K562 (cell line): ENCODE results near the gene SKA3. TPM values are rescaled to one million over a fixed set of nuclear protein-coding genes. Genes with fewer than 3 reads are reported as not detected.

Experiments
- ATAC-seq: fragments of 200-7000 bp; cut with Tn5 transposase; 3 replicates; pipeline ENCODE4 v1.9.1; 2020; ENCODE audit warnings: moderate library complexity
- BruUV-seq: library from RNA; stranded (reverse); fragments of 400-500 nt; replicated peaks from 2 replicates; lab custom pipeline; 2021; lab: Mats Ljungman, UMichigan
- CTCF ChIA-PET: fragments of 300-600 bp; formaldehyde crosslinking; extraction: SDS; loops from one replicate; lab custom pipeline; 2021; ENCODE audit warnings: low intra/inter-chr PET ratio; lab: Yijun Ruan, JAX
- POLR2A ChIA-PET: fragments of 300-600, 350-650 bp; sonication (Branson Sonifier 250); formaldehyde crosslinking; extraction: SDS; loops from one replicate; lab custom pipeline; 2021; ENCODE audit warnings: antibody characterized with exemption, inconsistent platforms; lab: Yijun Ruan, JAX
- DNase-seq, 4 experiments: peaks; one replicate each; pipeline versions ENCODE4 v3.0.0 to v3.0.0-alpha.2; 2011 to 2018; ENCODE audit warnings: low spot score in 3 of 4, mixed read lengths in 3 of 4; ENCODE audit errors: extremely low read depth in 1 of 4
- FAIRE-seq: peaks from 2 replicates; lab custom pipeline; 2011; peaks lifted over from hg19 to GRCh38; lab: Jason Lieb, UNC
- H2AFZ ChIP-seq: 2 replicates; pipeline ENCODE4 v1.6.0; 2011; ENCODE audit warnings: low read depth, low read length, control low read depth, inconsistent platforms
- H3K27ac ChIP-seq: fragments of 200-600 bp; 3 replicates; pipeline ENCODE4 v1.8.0; 2011; ENCODE audit warnings: low read depth, mild to moderate bottlenecking, control low read depth, inconsistent platforms, low read length, moderate library complexity, mixed read lengths; ENCODE audit errors: extremely low read depth
- H3K27me3 ChIP-seq, 2 experiments: fragments of 300-600 bp in 1 of 2; 2 replicates in 1 of 2; 3 replicates in 1 of 2; pipeline versions ENCODE4 v1.6.0 to v1.8.0; 2011; ENCODE audit warnings: inconsistent platforms in 2 of 2, low read length in 2 of 2, mild to moderate bottlenecking in 1 of 2, mixed read lengths in 1 of 2, moderate library complexity in 1 of 2; ENCODE audit not compliant: control insufficient read depth in 2 of 2, insufficient read depth in 2 of 2
- H3K36me3 ChIP-seq: fragments of 300-600 bp; 3 replicates; pipeline ENCODE4 v1.8.0; 2011; ENCODE audit warnings: mild to moderate bottlenecking, low read length, inconsistent platforms; ENCODE audit not compliant: control insufficient read depth, insufficient read depth
- H3K4me1 ChIP-seq, 2 experiments: fragments of 200-600 bp in 1 of 2; replicated peaks in 1 of 2; 2 replicates in 1 of 2; 3 replicates in 1 of 2; pipeline versions ENCODE4 v1.5.1 to v1.8.0; 2011; ENCODE audit warnings: inconsistent platforms in 2 of 2, low read length in 2 of 2, mild to moderate bottlenecking in 1 of 2, mixed read lengths in 1 of 2, moderate library complexity in 1 of 2; ENCODE audit not compliant: control insufficient read depth in 2 of 2, insufficient read depth in 2 of 2
- H3K4me2 ChIP-seq: 2 replicates; pipeline ENCODE4 v1.6.1; 2011; ENCODE audit warnings: low read length, control low read depth, inconsistent platforms, mixed read lengths; ENCODE audit not compliant: insufficient read depth
- H3K4me3 ChIP-seq: fragments of 200-600 bp; sonication (generic), shearing (Covaris generic); 2 replicates; pipeline ENCODE4 v1.5.1; 2016; ENCODE audit warnings: control low read depth, inconsistent platforms
- H3K79me2 ChIP-seq: fragments of 200-600 bp; 3 replicates; pipeline ENCODE4 v1.8.0; 2011; ENCODE audit warnings: low read length, inconsistent platforms; ENCODE audit not compliant: control insufficient read depth, insufficient read depth
- H3K9ac ChIP-seq, 2 experiments: 2 replicates each; pipeline versions ENCODE4 v1.6.0 to v1.6.1; 2011; ENCODE audit warnings: low read depth in 2 of 2, low read length in 2 of 2, control low read depth in 1 of 2, inconsistent platforms in 1 of 2, mild to moderate bottlenecking in 1 of 2, mixed read lengths in 1 of 2; ENCODE audit not compliant: insufficient read depth in 1 of 2
- H3K9me1 ChIP-seq: one replicate; pipeline ENCODE4 v1.6.0; 2011; ENCODE audit warnings: inconsistent platforms, mild to moderate bottlenecking, low read length, moderate library complexity; ENCODE audit not compliant: control insufficient read depth, insufficient read depth
- H3K9me3 ChIP-seq: replicated peaks from 2 replicates; pipeline ENCODE4 v1.5.1; 2011; ENCODE audit warnings: low read depth, low read length, inconsistent platforms; ENCODE audit not compliant: control insufficient read depth, insufficient read depth
- H4K20me1 ChIP-seq: replicated peaks from 2 replicates; pipeline ENCODE4 v1.6.1; 2011; ENCODE audit warnings: low read length, inconsistent platforms, mixed read lengths; ENCODE audit not compliant: control insufficient read depth, insufficient read depth
- ARID4B ChIP-seq: sonication (generic); formaldehyde crosslinking; IDR thresholded peaks from 2 replicates; pipeline ENCODE4 v1.8.0; 2022; ENCODE audit warnings: mild to moderate bottlenecking, missing genetic modification reagents
- CREB1 ChIP-seq, 2 experiments: sonication (generic) in 1 of 2; formaldehyde crosslinking in 1 of 2; IDR thresholded peaks; 2 replicates each; pipeline versions ENCODE4 v1.6.1 to v1.8.0; 2012 to 2022; ENCODE audit warnings: inconsistent platforms in 1 of 2, mild to moderate bottlenecking in 1 of 2, missing genetic modification reagents in 1 of 2, moderate library complexity in 1 of 2
- DNMT1 ChIP-seq: fragments of 450-650 bp; IDR thresholded peaks from 2 replicates; pipeline ENCODE4 v1.6.1; 2016; ENCODE audit warnings: antibody characterized with exemption, mild to moderate bottlenecking
- GABPB1 ChIP-seq: sonication (generic); formaldehyde crosslinking; IDR thresholded peaks from 2 replicates; pipeline ENCODE4 v1.8.0; 2022; ENCODE audit warnings: mild to moderate bottlenecking, missing genetic modification reagents
- KLF6 ChIP-seq: fragments of 250-450 bp; sonication (Bioruptor Pico); IDR thresholded peaks from 2 replicates; pipeline ENCODE4 v1.4.0; 2020; ENCODE audit warnings: mild to moderate bottlenecking, moderate library complexity, borderline replicate concordance
- MTF1 ChIP-seq: fragments of 250-450 bp; sonication (Bioruptor Pico); IDR thresholded peaks from 2 replicates; pipeline ENCODE4 v1.9.0; 2021; ENCODE audit warnings: moderate library complexity, mild to moderate bottlenecking, inconsistent platforms, borderline replicate concordance
- PPARD ChIP-seq: fragments of 250-450 bp; sonication (Bioruptor Pico); IDR thresholded peaks from 2 replicates; pipeline ENCODE4 v1.8.0; 2022; ENCODE audit warnings: inconsistent platforms, mild to moderate bottlenecking, moderate library complexity
- ZNF408 ChIP-seq: fragments of 250-450 bp; sonication (Bioruptor Pico); IDR thresholded peaks from 2 replicates; pipeline ENCODE4 v1.4.0; 2020; ENCODE audit warnings: low read depth, mild to moderate bottlenecking, moderate library complexity
- ZNF764 ChIP-seq: fragments of 250-450 bp; sonication (Bioruptor Pico); IDR thresholded peaks from 2 replicates; pipeline ENCODE4 v1.4.0; 2020; ENCODE audit warnings: low read depth, mild to moderate bottlenecking, moderate library complexity
- WGBS: fragments of 100-300 bp; shearing (Covaris generic); methylation state at CpG from one replicate; pipeline ENCODE4 v1.1.6; 2016; ENCODE audit warnings: low coverage, mixed read lengths; ENCODE audit not compliant: insufficient coverage; ENCODE audit errors: missing lambda C conversion rate; 5-methylcytosine and 5-hydroxymethylcytosine counted together
- in situ Hi-C: fragments of 300-500 bp; cut with MboI; formaldehyde crosslinking; loops from 4 replicates; pipeline ENCODE4 v1.15.0; 2018; ENCODE audit warnings: inconsistent platforms, mixed read lengths
- intact Hi-C: fragments of 100-400 bp; cut with micrococcal nuclease; formaldehyde crosslinking; loops from 2 replicates; pipeline ENCODE4 v1.14.2; 2022
- polyA plus RNA-seq, 8 experiments: library from polyadenylated mRNA; depleted of rRNA in 4 of 8; stranded (reverse) in 5 of 8; unstranded in 3 of 8; fragments of >200 nt; fragmentation: Nextera tagmentation in 2 of 8; fragmentation: Illumina TruSeq in 1 of 8; extraction: Ambion mirVana in 2 of 8; extraction: Trizol in 1 of 8; gene quantifications; 2 replicates each; pipeline versions ENCODE4 v1.2.1 to v1.2.3, GENCODE V29; 2011 to 2014; ENCODE audit warnings: inconsistent platforms in 1 of 8, missing spikeins in 1 of 8
- total RNA-seq, 7 experiments: library from RNA; depleted of rRNA in 6 of 7; stranded (reverse); fragments of >200 nt in 6 of 7; fragmentation: Illumina TruSeq in 2 of 7; extraction: Trizol in 2 of 7; gene quantifications; 2 replicates each; pipeline versions ENCODE4 v1.2.1 to v1.2.3, GENCODE V29; 2011 to 2021; ENCODE audit warnings: low replicate concordance in 1 of 7

SKA3 gene
- total and polyA plus RNA-seq, 9 of the 15 experiments (the other 6 are each of a cell fraction or from before 2014, with no cell fraction given) = 17.0 to 53.3 (median 29.9) TPM

DNA sequence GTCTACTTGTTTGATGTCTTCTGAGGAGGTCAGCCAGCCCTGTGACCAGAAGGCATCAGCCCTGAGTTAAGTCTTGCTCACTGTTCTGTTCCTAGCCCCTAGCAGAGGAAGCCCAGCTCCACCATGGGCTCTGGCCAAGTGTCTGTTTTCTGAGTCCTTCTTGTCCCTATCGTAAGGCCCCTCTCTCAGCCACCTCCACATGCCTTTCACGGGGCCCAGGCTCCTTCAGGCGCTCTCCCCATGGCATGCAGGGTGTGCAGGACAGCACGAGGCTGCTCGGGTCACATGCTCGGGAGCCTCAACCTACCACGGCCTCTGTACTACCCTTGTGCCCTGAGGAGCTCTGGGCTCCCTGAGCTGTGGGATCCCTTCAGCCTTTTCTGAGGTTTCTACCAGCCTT is 67.2 kb downstream of the SKA3 start (continued):
- no peak for TF ChIP-seq ZNF408

DNA sequence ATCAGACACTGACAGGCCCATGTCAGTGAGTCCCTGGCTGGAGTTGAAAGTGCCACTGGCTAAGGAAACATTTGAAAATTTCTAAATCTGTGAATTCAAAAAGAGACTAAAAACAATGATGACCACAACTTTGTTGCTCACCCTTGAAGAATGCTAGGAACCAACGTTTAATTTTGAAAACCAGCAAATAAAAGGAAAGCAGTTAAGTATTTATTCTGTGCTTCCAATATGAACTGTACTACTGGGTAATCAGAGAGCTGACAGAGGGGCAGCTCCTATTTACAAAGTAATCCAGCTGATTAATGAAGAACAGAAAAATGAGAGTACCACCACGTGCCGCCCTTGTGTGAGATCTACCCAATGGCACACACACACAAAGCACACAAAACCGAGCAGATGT is 70.3 kb downstream of the SKA3 start:
- ChIA-PET CTCF (no interaction called here), POLR2A (interaction anchor here (1.3 kb wide), 1 partner anchor 70 kb away, joined by 3 read pairs; no protein-coding TSS in a partner anchor)
- H3K9me1 ChIP-seq = no peaks in the 10 kb centered on the region
- no peak overlapping the region for H2AFZ ChIP-seq
- in situ Hi-C loops (loop anchor here (10.0 kb wide), 1 partner anchor 161 kb away; no protein-coding TSS in a partner anchor), intact Hi-C loops (loop anchor here (10.0 kb wide), 1 partner anchor 369 kb away; no protein-coding TSS in a partner anchor)
- no peak overlapping the region for H3K9ac ChIP-seq
- H3K9me3 ChIP-seq = no peaks in the 10 kb centered on the region
- TF ChIP-seq MTF1 (CRISPR knock-in tag) = no peak
- no peak for TF ChIP-seq GABPB1 (CRISPR knock-in tag)
- no peak for TF ChIP-seq CREB1 (IDR thresholded peaks at IDR 0.05)
- TF ChIP-seq CREB1 (CRISPR knock-in tag; IDR thresholded peaks at IDR 0.05) = no peak
- no peak for TF ChIP-seq KLF6
- TF ChIP-seq ARID4B (CRISPR knock-in tag) = no peak
- TF ChIP-seq PPARD (CRISPR knock-in tag) = no peak
- no peak for TF ChIP-seq ZNF764 (CRISPR knock-in tag)
- TF ChIP-seq DNMT1 = no peak
- no peak overlapping the region for H3K27ac ChIP-seq
- DNase-seq (no peak), FAIRE-seq (no peak), ATAC-seq (no peak)
- no peaks in the 10 kb centered on the region for H3K79me2 ChIP-seq
- 10% methylated on average over 4 of the region's 4 CpGs for WGBS
- H3K36me3 ChIP-seq = no peaks in the 10 kb centered on the region
- peaks cover 0 to 2% of the 10 kb centered on the region in 2 experiments; a peak in 1 of 5 replicates for H3K4me1 ChIP-seq
- H3K4me3 ChIP-seq = no peak overlapping the region
- no peaks in the 10 kb centered on the region for H4K20me1 ChIP-seq
- H3K4me2 ChIP-seq = no peak overlapping the region
- no TSS peak for BruUV-seq
- H3K27me3 ChIP-seq = no peaks in the 10 kb centered on the region
